Measurements from ENCODE around the gene HNRNPA0. TPM values are rescaled to one million over a fixed set of nuclear protein-coding genes. Genes with fewer than 3 reads are reported as not detected.
A peak's percentile ranks its signal among the peaks of the same experiment; 100 is the strongest.
"Not testable (repeated sequence)": the region's sequence is repeated elsewhere in the genome, so short reads cannot be mapped to it uniquely, and the experiment has no call there.

HNRNPA0 gene
- 8.6 TPM for total RNA-seq

DNA sequence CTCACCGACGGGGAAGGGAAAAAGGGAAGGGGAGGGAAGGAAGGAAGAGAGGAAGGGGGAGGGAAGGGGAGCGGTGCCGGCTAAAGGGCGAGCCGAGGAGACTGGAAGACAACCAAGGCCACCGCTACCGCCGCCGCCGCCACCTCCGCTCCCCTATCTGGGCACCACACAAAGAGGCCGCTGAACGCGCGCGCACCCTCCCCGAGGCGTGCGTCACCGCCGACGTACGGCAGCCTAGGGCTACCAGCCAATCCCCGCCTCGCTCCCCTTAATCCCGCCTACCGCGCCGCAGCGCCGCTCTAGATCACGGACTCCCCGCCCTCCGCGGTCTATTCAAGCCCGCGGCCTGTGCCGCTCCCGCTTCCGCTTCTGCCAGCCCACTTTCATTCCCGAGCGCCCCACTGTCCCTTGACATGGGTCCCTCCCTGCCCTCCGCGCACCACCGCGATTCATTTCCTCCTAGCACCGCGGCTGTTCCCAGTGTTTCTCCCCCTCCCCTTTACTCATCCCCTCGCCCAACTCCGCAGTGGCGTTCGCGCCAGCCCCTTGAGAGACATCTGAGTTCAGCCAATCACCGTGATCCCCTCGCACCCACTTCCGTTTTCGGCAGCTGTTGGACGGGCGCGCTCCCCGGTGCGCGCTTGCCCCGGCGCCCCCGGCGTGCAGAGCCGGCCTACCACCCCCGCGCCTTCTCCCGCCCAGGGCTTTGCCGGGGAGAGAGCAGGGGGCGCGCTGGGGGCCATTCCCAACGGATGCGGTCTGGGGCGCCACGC, at the start of gene HNRNPA0:
HNRNPA0 (minus strand) TSS at position 176 of the 773 bp plus-strand sequence. CDS start 297 bp downstream, outside the sequence.
- DNase-seq (ENCODE audit: low spot score) (peak; percentile 98), ATAC-seq (peak; percentile 86)

DNA sequence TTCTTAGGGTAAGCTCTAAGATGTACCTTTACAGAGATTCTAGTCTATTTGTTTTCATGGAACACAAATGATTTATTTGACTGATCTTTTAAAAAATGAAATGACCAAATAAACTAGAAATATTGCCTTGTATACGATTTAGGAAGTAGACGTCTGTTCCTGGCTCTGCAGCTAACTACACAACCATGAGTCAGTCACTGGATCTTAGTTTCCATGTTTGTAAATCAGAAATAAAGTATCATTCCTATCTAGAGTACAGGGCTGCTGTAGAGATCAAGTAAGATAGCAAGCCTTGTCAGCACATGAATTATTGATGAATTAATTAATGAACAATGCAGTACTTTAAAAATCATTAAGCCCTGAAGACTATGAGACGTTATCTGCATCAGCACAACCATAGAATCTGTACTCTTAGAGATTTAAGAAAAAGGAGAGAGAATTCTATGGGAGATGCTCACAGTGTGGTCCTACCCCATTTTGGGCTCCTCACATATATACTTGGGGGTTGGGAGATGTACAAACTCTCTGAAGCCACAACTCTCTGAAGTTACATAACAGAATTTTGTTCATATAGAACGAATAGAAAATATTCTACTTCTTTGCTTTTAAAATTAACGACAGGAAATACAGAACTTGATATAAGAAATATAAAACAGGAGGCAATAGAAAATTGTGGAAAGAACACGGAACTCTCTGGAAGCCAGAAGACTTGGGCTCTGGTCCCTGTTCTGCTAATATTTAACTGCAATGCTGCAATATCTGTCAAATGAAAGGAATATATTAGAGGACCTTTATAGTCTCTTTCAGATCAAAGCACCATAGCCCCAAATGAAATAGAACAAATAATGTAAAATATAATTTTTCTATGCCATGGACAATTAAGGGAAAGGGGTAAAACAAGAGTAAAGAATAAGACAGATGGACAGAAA, 48.4 kb upstream of the HNRNPA0 start:
- DNase-seq (ENCODE audit: low spot score) (no peak), ATAC-seq (peak; percentile 95)

DNA sequence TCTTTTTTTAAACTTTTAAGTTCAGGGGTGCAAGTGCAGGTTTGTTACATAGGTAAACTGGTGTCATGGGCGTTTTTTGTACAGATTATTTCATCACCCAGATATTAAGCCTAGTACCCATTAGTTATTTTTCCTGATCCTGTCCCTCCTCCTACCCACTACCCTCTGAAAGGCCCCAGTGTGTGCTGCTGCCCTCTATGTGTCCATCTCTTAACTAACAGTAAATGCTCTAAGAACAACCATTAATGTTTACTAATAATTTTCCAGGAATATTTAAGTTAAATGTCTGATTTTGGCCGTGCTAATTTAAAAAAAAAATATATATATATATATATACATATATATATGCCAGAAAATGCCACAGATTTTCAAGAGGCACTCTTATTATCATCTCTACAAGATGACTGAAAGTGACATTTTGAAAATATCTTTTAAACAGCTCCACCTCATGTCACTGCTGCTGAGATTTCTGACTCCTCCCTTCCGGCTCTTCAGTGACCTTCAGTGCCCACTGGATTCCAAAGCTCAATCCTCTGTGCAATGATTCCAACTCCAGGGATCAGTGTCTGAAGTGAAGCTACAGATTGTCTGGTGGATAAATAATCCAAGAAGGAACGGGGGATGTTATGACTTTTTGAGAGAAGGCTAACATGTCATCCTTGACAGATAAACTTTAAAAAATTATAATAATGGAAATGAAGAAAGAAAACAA, 46.7 kb upstream of the HNRNPA0 start:
- peak; percentile 70 for ATAC-seq
- DNase-seq (ENCODE audit: low spot score): no peak

DNA sequence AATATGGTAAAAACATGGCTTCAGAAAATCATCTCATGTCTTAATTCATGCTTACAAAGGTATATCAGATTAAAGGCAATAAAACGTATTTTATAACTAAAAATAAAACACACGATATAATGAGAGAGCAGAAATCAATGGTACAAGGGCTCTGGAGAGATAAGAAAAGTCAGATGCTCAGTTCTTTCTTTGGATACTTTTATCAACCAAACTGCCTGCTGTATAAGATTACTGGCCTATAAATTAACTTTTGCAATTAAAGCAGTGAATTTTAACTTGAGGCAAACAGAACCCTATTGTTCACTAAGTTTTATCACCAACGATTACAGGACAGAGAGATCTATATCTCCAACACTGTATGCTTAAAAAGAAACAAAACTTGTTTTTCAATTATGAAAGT, 42.1 kb upstream of the HNRNPA0 start:
- DNase-seq (ENCODE audit: low spot score): no peak
- no peak for ATAC-seq

DNA sequence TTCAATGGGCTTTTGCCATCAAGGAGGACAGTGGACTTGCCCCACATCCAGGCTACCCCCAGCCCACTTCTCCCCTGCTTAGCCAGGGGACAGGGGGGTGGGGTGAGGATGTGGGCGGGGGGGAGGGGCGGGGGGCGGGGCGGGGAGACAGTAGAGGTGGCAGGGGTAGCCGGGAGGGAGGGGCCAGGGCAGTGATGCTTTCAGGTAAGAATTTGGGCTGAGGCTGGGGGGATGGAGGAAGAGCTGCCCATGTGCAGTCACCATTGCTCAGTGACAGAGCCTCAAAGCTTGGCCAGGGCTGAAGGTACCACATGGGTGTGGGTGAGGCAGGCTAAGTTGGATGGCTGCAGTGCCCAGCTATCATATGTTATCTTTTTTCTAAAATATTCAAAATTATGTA, 40.7 kb upstream of the HNRNPA0 start:
- ATAC-seq (no peak), DNase-seq (ENCODE audit: low spot score) (no peak)

DNA sequence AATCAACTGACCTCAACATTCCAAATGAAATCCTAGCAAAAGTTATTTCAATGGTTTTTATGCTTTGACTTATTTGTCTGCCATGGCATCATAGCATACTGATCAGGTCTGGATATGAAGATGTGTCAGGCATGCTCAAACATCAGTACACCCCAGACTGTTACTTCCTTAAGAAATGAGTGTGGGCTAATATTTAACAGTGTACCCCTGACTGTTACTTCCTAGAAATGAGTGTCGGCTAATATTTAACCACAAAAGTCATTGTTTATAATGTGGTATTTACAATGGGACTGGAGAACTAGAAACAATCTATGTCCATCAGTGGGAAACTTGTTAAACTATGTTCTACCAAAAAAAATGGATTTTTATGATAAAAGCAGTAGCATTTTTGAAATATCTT, 38.1 kb upstream of the HNRNPA0 start:
- no peak for ATAC-seq
- no peak for DNase-seq (ENCODE audit: low spot score)

DNA sequence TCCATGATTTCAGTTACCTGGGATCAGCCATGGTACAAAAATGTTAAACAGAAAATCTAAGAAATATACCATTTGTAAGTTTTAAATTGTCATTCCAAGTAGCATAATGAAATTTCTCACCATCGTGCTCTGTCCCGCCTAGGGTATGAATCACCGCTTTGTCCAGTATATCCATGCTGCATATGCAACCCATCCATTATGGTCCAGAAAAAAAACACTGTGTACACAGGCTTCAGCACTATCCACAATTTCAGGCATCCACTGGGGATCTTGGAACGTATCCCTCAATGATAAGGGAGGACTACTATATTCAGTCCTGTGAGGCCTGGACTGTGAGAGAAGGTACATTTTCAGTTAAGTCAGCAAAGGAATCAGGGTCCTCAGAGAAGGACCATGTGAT, 37.6 kb upstream of the HNRNPA0 start:
- no peak for ATAC-seq
- DNase-seq (ENCODE audit: low spot score): no peak

DNA sequence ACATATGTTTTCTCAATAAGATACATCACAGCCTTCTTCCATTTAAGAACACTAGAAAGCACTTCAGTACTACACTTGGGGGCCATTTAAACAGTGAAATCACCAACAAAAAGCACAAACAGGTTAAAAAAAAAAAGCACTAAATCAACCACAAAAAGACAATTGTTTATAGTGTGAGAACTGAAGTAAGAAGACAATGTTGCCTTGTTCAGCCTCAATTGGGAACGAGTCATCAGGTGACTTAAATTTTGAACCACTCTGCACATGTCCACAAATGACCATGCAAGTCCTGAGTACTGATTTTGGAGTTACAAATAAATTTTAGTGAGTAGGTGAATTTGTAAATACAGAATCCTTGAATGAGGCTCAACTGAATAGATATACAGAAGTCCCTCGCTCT, 37.2 kb upstream of the HNRNPA0 start:
- no peak for ATAC-seq
- no peak for DNase-seq (ENCODE audit: low spot score)

DNA sequence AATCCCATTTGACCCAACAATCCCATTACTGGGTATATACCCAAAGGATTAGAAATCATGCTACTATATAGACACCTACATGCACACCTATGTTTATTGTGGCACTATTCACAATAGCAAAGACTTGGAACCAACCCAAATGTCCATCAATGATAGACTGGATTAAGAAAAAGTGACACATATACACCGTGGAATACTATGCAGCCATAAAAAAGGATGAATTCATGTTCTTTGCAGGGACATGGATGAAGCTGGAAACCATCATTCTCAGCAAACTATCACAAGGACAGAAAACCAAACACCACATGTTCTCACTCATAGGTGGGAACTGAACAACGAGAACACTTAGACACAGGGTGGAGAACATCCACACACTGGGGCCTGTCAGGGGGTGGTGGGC, 34.4 kb upstream of the HNRNPA0 start:
- ATAC-seq; DNase-seq (ENCODE audit: low spot score): not testable (repeated sequence)

DNA sequence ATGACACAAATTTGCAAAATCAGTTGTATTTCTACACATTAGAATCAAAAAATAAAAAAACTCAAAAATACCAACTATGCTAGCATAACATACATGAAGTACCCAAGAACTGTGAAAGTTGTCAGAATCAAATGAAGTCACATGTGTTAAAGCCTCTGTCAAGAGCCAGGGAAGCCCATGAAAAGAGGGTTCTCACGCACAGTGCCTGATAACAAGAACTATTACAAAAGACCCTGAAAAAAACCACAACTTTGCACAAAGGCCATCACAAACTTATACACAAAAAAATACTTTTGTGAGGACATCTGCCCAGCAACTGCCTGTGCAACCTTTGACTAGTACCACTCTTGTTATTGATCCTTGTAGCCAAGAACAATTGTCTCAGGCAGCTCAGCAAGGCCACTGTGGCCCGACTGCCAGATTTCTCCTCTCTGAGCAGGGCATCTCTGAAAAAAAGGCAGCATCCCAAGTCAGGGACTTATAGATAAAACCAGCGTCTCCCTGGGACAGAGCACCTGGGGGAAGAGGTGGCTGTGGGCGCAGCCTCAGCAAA, 28.9 kb upstream of the HNRNPA0 start:
- no peak for ATAC-seq
- no peak for DNase-seq (ENCODE audit: low spot score)

DNA sequence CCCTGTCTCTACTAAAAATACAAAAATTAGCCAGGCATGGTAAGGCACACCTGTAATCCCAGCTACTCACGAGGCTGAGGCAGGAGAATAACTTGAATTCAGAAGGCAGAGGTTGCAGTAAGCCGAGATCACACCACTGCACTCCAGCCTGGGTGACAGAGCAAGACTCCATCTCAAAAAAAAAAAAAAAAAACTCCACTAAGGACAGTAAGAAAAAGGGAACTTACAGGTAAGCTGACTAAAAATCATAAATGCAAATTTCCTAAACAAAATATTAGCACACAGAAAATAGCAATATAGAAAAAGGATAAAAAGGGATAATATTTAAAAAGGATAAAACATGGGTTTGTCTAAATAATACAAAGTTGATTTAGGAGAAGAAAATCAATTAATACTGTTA, 27.9 kb upstream of the HNRNPA0 start:
- ATAC-seq (no peak), DNase-seq (ENCODE audit: low spot score) (no peak)

DNA sequence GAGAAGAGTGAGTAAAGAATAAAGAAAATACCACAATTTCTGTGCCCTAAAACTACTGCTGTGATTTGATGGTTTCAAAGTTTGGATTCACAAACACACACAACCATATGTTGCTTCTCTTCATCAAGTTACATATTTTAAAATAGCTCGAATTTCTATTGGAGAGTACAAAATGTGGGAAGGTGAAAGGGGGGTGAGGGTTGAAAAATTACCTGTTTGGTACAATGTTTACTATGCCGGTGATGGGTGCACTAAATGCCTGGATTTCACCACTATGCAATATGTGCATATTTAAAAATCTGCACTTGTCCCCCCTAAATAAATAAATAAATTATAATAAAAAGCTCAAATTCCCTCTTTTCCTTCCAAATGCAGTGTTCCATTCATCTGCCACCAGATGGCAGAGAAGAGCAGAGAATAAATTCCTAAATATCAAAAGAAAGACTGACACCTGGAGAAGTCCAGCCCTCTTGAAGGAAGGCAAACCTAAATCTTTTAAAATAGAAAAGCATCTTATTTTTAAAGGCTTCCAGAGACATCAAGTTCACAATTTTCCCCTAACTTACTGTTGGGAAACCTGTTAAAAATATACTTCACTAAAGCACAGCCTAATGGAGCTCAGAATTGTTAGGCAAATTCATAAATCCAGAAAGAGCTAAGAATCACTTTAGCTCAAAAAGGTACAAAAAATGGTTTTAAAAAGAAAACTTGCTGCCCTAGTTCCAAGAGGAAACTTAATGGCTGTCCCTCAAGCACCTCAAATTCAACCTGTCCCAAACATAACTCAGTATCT, 24.8 kb upstream of the HNRNPA0 start:
- DNase-seq (ENCODE audit: low spot score): no peak
- peak; percentile 74 for ATAC-seq

DNA sequence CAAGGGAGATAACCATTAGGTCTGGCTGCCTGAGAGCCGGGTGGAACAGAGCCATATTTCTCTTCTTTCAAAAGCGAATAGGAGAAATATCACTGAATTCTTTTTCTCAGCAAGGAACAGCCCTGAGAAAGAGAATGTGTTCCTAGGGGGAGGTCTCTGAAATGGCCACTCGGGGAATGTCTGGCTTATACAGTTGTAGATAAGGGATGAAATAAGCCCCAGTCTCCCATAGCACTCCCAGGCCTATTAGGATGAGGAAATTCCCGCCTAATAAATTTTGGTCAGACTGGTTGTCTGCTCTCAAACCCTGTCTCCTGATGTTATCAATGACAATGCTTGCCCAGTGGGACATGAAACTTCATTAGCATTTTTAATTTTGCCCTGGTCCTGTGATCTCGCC, 13.8 kb upstream of the HNRNPA0 start:
- not testable (repeated sequence) for ATAC-seq; DNase-seq (ENCODE audit: low spot score)

DNA sequence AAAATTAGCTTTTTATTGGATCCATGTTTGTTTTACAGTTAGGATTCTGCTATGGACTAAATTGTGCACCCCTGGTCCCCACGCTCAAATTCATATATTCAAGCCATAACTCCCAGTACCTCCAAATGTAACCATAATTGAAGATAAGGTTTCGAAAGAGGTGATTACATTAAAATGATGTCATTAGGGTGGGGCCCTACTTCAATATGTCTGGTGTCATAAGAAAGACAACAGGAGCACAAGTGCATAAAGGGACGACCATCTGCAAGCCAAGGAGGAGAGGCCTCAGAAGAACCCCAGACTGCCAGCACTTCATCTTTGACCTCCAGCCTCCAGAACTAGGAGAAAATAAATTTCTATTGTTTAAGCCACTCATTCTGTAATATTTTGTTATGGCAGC, 7.4 kb upstream of the HNRNPA0 start:
- no peak for ATAC-seq
- no peak for DNase-seq (ENCODE audit: low spot score)

DNA sequence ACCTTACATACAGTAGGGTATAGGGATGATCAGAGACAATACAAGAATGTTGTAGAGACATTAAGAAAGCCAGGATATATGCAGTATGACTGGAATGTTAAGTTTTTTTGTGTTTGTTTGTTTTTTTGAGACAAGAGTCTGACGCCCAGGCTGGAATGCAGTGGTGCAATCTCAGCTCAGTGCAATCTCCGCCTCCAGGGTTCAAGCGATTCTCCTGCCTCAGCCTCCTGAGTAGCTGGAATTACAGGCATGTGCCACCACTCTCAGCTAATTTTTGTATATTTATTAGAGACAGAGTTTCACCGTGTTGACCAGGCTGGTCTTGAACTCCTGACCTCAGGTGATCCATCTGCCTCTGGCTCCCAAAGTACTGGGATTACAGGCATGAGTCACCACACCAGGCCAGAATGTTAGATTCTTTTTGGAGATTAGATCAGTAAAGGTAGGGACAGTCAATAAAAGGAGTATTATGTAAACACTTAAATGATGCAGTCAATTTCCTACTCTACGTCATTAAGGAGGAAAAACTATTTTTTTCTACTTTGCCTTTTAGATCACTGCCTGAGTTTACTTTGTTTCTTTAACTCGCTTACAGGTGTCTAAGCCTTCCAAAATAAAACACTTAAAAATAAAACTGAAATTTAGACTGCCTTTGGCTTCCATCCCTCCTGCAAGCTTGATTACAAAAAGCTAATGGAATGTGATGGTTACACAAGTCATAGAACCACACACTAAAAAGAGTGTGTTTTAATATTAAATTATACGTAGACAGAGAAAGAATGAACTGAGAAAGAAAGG, 6.8 kb upstream of the HNRNPA0 start:
- ATAC-seq (no peak), DNase-seq (ENCODE audit: low spot score) (no peak)

DNA sequence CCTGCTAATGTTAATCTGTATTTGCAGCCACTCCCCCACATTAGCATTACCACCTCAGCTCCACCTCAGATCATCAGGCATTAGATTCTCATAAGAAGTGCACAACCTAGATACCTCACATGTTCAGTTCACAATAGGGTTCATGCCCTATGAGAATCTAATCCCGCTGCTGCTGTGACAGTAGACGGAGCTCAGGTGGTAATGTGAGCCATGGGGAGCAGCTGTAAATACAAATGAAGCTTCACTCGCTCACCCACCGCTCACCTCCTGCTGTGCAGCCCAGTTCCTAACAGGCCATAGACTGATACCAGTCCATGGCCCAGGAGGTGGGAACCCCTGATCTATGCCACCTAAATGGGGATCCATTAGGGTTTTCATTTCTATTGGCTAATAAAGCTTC, 6.1 kb upstream of the HNRNPA0 start:
- ATAC-seq (no peak), DNase-seq (ENCODE audit: low spot score) (no peak)

DNA sequence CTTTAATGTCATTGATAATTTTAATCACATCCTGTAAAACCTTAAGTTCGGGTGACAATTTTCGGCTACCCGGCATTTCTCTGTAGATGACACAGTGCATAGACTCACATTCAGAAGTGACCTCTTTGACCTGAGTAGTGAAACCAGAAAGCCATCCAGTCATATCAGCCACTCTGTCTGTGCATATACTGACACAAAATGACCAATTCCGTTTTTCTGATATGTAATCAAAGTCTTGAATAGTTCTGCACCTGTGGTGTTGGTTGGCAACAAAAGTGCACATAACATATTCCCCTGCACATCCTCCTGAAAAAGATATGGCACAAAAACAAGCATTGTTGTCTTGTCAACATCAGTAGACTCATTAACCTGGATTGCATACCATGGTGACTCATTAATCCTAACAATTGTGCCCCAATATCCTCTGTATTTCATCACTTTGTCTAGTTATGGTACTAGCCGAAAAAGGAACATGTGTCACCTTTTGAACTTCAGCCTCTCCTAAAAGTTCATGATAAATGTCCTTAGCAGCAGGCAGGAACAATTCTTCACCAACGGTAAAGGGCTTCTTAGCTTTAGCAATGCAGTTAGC, 4.6 kb upstream of the HNRNPA0 start:
- ATAC-seq: no peak
- DNase-seq (ENCODE audit: low spot score): no peak

DNA sequence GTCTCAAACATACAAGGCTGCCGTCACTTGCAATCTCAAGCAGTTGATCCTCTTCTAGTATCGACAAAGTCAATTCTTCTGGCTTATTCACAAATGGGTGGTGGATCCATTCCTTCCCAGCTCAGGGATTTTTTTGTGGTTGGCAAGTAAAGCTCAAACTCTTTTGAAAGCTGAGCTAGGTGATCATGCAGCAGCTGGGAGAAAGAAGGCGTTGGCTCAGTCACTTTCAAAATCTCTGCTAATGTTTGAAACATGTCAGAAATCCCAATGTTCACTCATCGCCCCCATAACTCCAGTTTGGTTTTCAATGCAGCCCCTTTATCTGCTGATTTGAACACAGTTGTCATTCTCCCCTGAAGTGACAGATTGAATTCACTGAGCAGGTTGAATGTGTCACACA, 4.0 kb upstream of the HNRNPA0 start:
- DNase-seq (ENCODE audit: low spot score): no peak
- no peak for ATAC-seq

DNA sequence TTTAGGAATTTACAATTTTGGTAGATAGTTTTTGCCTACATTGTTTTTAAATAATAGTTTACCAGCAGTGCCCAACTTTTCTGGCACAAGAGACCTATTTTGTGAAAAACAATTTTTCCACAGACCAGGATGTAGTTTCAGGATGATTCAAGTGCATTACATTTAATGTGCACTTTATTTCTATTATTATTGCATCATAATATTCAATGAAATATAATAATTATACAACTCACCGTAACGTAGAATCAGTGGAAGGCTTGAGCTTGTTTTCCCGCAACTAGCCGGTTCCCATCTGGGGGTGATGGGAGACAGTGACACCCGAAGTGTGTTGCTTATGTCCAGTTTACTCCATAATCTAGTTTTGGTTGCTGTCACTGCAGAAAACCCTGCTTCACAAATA, 3.5 kb upstream of the HNRNPA0 start:
- no peak for ATAC-seq

More for the DNA sequence above, 3.5 kb upstream of the HNRNPA0 start:
- no peak for DNase-seq (ENCODE audit: low spot score)

All from left lobe of liver (tissue), 2 donors.